Parathyroid adenoma (tissue), 2 donors: ENCODE data around the gene FRMD4A.

Experiments used
- H2AFZ ChIP-seq: fragments of 300-600 bp; sonication (generic); one replicate; pipeline ENCODE4 v1.7.0; 2017; ENCODE audit warnings: antibody characterized with exemption, mild to moderate bottlenecking
- H3K27ac ChIP-seq: fragments of 300-600 bp; sonication (generic); one replicate; pipeline ENCODE4 v1.7.0; 2017
- H3K27me3 ChIP-seq: fragments of 300-600 bp; sonication (generic); one replicate; pipeline ENCODE4 v1.7.0; 2017; ENCODE audit warnings: low read length; ENCODE audit not compliant: control insufficient read depth, insufficient read depth
- H3K36me3 ChIP-seq: fragments of 300-600 bp; sonication (generic); one replicate; pipeline ENCODE4 v1.7.0; 2017; ENCODE audit warnings: low read length; ENCODE audit not compliant: control insufficient read depth, insufficient read depth
- H3K4me1 ChIP-seq: fragments of 300-600 bp; sonication (generic); one replicate; pipeline ENCODE4 v1.7.0; 2017; ENCODE audit warnings: control low read depth
- H3K4me2 ChIP-seq: fragments of 300-600 bp; sonication (generic); one replicate; pipeline ENCODE4 v1.7.0; 2017; ENCODE audit warnings: low read length
- H3K4me3 ChIP-seq: fragments of 300-600 bp; sonication (generic); one replicate; pipeline ENCODE4 v1.7.0; 2017; ENCODE audit warnings: low read depth, low read length
- H3K79me2 ChIP-seq: fragments of 300-600 bp; sonication (generic); one replicate; pipeline ENCODE4 v1.7.0; 2017; ENCODE audit warnings: control low read depth
- H3K9ac ChIP-seq: fragments of 300-600 bp; sonication (generic); one replicate; pipeline ENCODE4 v1.7.0; 2017; ENCODE audit warnings: mild to moderate bottlenecking
- H3K9me3 ChIP-seq: fragments of 300-600 bp; sonication (generic); one replicate; pipeline ENCODE4 v1.7.0; 2017; ENCODE audit warnings: low read length; ENCODE audit not compliant: control insufficient read depth
- TF ChIP-seq, protein P1 (sequence below): fragments of 300-600 bp; sonication (generic); IDR thresholded peaks from one replicate; pipeline ENCODE4 v1.7.0; 2017; ENCODE audit warnings: antibody characterized with exemption, mild to moderate bottlenecking
- donor health status: primary hyperparathyroidism.

The FRMD4A gene

DNA sequence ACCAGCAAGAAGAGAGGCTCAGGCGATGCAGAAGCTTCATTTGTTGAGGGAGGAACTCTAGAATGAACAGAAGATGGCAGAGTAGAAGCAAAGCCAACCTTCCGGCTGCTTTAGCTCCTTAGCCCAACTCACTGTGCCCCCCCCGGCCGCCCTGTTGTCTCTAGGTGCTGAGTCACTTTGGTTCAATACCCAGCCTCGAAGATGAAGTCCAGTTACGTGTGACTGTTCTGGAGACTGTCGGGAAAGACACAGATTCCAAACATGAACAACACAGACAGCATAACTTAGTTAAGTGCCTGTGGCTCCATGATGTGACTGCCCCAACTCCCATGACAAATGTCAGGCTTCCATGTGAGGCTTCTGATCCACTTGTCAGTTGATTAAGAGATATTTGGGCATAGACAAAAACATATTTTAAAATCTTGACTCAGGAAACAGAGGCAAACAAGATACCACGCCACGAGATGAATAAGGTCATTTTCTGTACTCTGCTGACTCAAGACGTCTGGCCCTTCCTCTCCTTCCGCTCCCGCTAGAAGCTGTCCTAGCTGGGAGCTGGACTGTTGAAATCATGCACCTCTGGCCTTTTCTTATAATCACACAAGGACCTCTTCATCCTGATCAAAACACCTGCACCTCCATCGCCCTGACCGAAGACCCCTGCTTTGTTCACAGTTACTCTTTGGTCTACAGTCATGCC, 199.3 kb downstream of the FRMD4A start:
- Histone ChIP-seq H3K36me3 (no peaks in the 10 kb centered on the region), H2AFZ (no peak overlapping the region), H3K9ac (no peak overlapping the region), H3K27me3 (no peaks in the 10 kb centered on the region), H3K4me1 (no peaks in the 10 kb centered on the region), H3K9me3 (no peaks in the 10 kb centered on the region), H3K79me2 (no peaks in the 10 kb centered on the region), H3K4me3 (no peak overlapping the region), H3K4me2 (no peak overlapping the region), H3K27ac (no peak overlapping the region)
- TF ChIP-seq, protein P1, sequence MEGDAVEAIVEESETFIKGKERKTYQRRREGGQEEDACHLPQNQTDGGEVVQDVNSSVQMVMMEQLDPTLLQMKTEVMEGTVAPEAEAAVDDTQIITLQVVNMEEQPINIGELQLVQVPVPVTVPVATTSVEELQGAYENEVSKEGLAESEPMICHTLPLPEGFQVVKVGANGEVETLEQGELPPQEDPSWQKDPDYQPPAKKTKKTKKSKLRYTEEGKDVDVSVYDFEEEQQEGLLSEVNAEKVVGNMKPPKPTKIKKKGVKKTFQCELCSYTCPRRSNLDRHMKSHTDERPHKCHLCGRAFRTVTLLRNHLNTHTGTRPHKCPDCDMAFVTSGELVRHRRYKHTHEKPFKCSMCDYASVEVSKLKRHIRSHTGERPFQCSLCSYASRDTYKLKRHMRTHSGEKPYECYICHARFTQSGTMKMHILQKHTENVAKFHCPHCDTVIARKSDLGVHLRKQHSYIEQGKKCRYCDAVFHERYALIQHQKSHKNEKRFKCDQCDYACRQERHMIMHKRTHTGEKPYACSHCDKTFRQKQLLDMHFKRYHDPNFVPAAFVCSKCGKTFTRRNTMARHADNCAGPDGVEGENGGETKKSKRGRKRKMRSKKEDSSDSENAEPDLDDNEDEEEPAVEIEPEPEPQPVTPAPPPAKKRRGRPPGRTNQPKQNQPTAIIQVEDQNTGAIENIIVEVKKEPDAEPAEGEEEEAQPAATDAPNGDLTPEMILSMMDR = no peak

DNA sequence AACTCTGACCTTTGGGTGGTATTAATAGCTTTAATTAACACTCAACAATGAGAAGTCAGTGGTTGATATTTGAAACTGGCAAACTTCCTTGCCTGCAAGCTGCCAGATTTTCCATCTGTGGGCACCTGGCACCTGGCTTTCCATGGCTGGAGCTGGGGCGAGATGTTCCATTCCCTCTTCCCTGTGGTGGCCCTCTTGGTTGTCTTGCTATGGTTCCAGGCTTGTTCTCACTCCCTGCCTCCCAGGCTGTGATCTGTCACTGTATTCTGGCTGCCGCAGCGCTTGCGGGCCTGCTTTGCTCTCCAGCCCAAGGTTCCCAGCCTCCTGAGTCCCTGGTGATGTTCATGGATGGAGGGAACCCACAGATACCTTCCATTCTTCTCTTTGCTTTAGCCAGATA, 201.0 kb downstream of the FRMD4A start:
- Histone ChIP-seq H3K4me2 (no peak overlapping the region), H3K27me3 (no peaks in the 10 kb centered on the region), H3K4me3 (no peak overlapping the region), H3K9ac (no peak overlapping the region), H3K9me3 (no peaks in the 10 kb centered on the region), H3K79me2 (no peaks in the 10 kb centered on the region), H3K4me1 (no peaks in the 10 kb centered on the region), H3K36me3 (no peaks in the 10 kb centered on the region), H2AFZ (no peak overlapping the region), H3K27ac (no peak overlapping the region)
- TF ChIP-seq, protein P1 = no peak

DNA sequence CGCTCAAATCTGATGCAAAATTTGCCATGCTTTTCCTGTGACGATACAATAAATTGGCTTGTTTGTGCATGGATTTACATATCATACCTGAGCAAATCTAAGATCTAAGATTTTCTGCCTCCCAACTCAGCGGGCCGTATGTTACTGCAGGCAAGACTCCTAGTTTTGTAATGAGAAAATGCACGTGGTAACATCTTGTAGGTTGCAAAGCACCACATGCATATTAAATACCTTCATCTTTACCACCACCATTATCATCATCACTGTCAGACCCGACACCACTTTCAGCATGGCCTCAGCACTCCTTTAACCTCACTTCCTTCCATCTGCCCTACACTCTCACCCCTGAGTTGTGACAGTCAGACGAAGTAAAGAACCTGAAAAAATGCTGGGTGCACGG, 202.2 kb downstream of the FRMD4A start:
- H3K9ac ChIP-seq = no peak overlapping the region
- no peaks in the 10 kb centered on the region for H3K79me2 ChIP-seq
- no peak overlapping the region for H3K4me2 ChIP-seq
- no peaks in the 10 kb centered on the region for H3K27me3 ChIP-seq
- H3K4me3 ChIP-seq = no peak overlapping the region
- TF ChIP-seq, protein P1 = no peak
- no peak overlapping the region for H2AFZ ChIP-seq
- H3K36me3 ChIP-seq = no peaks in the 10 kb centered on the region
- H3K27ac ChIP-seq = no peak overlapping the region
- H3K4me1 ChIP-seq = no peaks in the 10 kb centered on the region
- no peaks in the 10 kb centered on the region for H3K9me3 ChIP-seq

DNA sequence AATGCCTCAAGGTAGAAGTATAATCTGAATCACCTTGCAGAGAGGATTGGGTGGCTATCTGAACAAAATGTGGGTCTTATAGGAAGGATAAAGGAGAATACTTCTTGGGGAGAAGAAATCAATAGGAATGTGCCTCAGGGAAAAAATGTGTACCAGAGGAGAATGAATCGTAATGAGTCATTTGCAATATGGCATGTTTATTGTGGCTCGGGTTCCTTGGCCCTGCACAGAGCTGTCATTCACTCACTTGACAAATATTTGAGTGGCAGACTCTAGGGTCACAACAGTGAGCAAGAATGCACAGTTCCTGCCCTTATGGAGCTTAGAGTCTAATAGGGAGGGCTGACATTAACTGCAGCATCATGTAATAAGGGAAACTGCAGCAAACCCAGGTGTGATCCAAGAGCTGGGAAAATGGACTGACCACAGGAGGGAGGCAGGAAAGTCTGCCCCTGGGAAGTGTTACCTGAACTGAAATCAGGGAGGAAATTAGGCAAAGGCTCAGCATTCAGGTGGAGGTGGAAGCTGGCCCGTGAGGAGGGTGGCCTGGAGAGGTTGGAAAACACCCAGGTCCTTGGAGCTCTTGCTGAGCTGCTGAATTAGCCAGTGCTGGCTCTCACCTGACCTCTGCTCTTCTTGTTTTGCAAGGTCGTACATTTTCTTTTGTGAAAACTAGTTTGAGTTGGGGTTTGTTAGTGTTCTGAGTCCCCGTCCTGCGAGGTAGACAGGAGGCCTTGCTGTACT, 203.9 kb downstream of the FRMD4A start:
- Histone ChIP-seq H3K4me2 (no peak overlapping the region), H2AFZ (no peak overlapping the region), H3K36me3 (no peaks in the 10 kb centered on the region), H3K4me3 (no peak overlapping the region), H3K27ac (no peak overlapping the region), H3K79me2 (no peaks in the 10 kb centered on the region), H3K9me3 (no peaks in the 10 kb centered on the region), H3K4me1 (no peaks in the 10 kb centered on the region), H3K9ac (no peak overlapping the region), H3K27me3 (no peaks in the 10 kb centered on the region)
- TF ChIP-seq, protein P1 = no peak
